GM12865 (cell line): ENCODE measurements around the gene COQ10A.
A peak's percentile ranks its signal among the peaks of the same experiment; 100 is the strongest.
"Not testable (repeated sequence)": the region's sequence is repeated elsewhere in the genome, so short reads cannot be mapped to it uniquely, and the experiment has no call there.

Experiments used
- DNase-seq: peaks from one replicate; pipeline ENCODE4 v3.0.0; 2010; ENCODE audit warnings: low read depth
- H3K4me3 ChIP-seq: 2 replicates; pipeline ENCODE4 v1.5.1; 2011; ENCODE audit warnings: mild to moderate bottlenecking, low read depth, low read length, control low read depth
- CTCF ChIP-seq: IDR thresholded peaks from 2 replicates; pipeline ENCODE4 v1.5.1; 2011; ENCODE audit warnings: low read length, control low read depth, low read depth, inconsistent platforms; ENCODE audit not compliant: insufficient read depth; ENCODE audit errors: missing control alignments

COQ10A gene

GRCh38 chr12:56260380-56260779 is 6.4 kb upstream of the COQ10A start:
- no peak for DNase-seq
- TF ChIP-seq CTCF = no peak
- H3K4me3 ChIP-seq = no peak overlapping the region

DNA sequence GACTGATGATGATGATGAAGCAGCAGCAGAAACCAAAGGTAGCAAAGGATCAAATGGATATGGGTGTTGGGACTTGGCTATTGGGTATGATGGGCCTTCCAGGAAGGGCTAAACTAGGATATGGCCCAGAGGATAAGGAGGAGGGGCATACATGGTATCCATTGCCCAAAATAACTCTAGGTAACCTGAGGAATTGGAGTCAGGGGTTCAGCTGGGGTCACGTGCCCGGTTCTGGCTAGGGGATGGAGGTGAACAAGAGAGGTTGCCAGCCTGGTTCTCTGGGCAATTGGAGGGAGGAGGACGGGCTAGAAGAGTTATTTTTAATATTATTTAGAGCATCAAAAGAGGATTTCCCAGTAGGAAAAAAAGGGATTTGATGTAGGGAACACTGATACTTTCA is 5.8 kb upstream of the COQ10A start:
- no peak for TF ChIP-seq CTCF
- H3K4me3 ChIP-seq = no peak overlapping the region
- DNase-seq = no peak

- no peak for DNase-seq
- no peak for TF ChIP-seq CTCF
- no peak overlapping the region for H3K4me3 ChIP-seq
These were observed 5.1 kb upstream of the COQ10A start for GRCh38 chr12:56261503-56262232.

- not testable (repeated sequence) for DNase-seq, H3K4me3 ChIP-seq
These were observed 3.8 kb upstream of the COQ10A start for GRCh38 chr12:56262955-56263354.

DNA sequence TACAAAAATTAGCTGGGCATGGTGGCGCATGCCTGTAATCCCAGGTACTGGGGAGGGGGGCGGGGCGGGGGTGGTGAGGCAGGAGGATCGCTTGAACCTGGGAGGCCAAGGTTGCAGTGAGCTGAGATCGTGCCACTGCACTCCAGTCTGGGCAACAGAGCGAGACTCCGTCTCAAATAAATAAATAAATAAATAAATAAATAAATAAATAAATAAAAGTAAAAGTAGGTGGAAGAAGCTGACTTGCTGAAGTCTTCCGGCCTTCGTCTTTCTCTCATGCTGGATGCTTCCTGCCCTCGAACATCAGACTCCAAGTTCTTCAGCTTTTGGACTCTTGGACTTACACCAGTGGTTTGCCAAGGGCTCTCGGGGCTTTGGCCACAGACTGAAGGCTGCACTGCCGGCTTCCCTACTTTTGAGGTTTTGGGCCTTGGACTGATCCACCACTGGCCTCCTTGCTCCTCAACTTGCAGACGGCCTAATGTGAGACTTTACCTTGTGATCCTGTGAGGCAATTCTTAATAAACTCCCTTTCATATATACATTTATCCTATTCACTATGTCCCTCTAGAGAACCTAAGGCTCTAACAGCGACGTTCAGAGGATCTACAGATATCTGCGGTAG is 562 bp upstream of the COQ10A start:
- DNase-seq = not testable (repeated sequence)
- peak overlapping the region; percentile 65 for H3K4me3 ChIP-seq

GRCh38 chr12:56267443-56268071 is 815 bp downstream of the COQ10A start:
- no peak for TF ChIP-seq CTCF
- DNase-seq = peak; percentile 21
- peak overlapping the region; percentile 65 for H3K4me3 ChIP-seq

- DNase-seq = peak; percentile 26
- TF ChIP-seq CTCF = peak; percentile 25
These were observed 4.3 kb downstream of the COQ10A start for GRCh38 chr12:56271031-56271430.

GRCh38 chr12:56272468-56272867 is 5.7 kb downstream of the COQ10A start:
- DNase-seq, H3K4me3 ChIP-seq: not testable (repeated sequence)

More at GRCh38 chr12:56271031-56271430, 4.3 kb downstream of the COQ10A start:
- no peak overlapping the region for H3K4me3 ChIP-seq
